Measurements from ENCODE around the gene NACC2.

GRCh38 chr9:136091582-136092352 is 3.3 kb downstream of the NACC2 start:
- TF ChIP-seq CTCF (IDR thresholded peaks at IDR 0.05), result no peak
- no peak for TF ChIP-seq POLR2A (IDR thresholded peaks at IDR 0.05)
